ENCODE results near the gene TELO2.

Gene TELO2

GRCh38 chr16:1498899-1499676 is 5.9 kb downstream of the TELO2 start:
- no peak for DNase-seq (ENCODE audit: low read depth)

- no peak for DNase-seq (ENCODE audit: low read depth)
These were observed 6.8 kb downstream of the TELO2 start for GRCh38 chr16:1499756-1500464.

DNA sequence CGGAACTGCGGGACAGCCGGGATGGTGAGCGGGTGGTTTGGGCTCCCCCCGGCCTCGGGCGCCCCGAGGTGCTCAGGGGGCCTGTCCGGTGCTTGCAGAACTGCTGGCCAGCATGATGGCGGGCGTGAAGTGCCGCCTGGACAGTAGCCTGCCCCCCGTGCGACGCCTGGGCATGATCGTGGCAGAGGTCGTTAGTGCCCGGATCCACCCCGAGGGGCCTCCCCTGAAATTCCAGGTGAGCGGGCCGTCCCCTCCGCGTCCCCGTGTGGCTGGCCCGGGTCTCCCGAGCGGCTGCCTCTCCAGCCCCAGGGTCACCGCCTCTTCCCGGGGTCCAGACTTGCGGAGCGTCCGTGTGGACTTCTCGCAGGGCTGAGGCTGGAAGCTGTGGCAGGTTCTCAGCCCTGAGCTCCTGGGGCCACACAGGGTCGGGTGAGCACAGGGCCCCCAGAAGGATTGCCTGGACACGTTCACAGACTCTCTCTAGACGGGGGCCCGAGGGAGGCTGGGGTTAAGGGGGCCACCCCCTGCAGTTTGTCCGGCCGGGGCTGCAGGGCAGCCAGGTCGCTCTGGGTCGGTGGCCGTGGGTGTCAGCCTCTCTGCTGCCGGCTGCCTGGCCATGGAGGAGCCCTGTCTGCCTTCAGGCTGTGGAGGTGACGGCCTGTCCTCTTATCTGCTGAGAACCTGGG is 7.4 kb downstream of the TELO2 start:
- no peak for DNase-seq (ENCODE audit: low read depth)

- no peak for DNase-seq (ENCODE audit: low read depth)
These were observed 8.5 kb downstream of the TELO2 start for GRCh38 chr16:1501630-1502029.

DNA sequence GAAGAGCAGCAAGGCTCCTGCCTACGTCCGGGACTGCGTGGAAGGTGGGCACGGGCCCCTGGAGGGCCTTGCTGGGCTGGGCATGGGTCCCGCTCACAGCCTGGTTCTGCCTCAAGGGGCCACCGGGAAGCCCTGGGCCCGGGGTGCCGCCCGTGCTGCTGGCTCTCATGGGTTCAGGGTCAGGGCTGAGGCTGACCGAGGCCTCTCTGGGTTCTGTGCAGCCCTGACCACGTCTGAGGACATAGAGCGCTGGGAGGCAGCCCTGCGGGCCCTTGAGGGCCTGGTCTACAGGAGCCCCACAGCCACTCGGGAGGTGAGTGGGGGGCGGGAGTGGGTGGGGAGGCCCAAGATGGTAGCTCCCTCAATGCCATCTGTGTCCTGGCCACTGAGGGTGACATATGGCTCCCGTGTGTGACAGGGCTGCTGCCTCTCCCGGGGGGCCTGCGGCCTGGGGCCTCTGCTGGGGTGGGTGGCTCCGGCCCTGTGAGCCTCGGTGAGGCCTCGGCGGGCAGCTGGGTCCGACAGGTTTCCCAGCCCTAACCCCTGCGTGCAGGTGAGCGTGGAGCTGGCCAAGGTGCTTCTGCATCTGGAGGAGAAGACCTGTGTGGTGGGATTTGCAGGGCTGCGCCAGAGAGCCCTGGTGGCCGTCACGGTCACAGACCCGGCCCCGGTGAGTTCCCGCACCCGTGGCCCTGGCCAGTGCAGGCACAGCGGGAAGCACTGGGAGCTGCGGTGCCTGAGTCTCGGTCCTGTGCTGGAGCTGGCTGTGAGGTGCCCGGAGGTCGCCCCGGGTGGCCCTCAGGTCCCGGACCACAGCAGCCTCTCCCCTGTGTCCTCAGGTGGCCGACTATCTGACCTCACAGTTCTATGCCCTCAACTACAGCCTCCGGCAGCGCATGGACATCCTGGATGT is 9.2 kb downstream of the TELO2 start:
- DNase-seq (ENCODE audit: low read depth) = no peak

DNA sequence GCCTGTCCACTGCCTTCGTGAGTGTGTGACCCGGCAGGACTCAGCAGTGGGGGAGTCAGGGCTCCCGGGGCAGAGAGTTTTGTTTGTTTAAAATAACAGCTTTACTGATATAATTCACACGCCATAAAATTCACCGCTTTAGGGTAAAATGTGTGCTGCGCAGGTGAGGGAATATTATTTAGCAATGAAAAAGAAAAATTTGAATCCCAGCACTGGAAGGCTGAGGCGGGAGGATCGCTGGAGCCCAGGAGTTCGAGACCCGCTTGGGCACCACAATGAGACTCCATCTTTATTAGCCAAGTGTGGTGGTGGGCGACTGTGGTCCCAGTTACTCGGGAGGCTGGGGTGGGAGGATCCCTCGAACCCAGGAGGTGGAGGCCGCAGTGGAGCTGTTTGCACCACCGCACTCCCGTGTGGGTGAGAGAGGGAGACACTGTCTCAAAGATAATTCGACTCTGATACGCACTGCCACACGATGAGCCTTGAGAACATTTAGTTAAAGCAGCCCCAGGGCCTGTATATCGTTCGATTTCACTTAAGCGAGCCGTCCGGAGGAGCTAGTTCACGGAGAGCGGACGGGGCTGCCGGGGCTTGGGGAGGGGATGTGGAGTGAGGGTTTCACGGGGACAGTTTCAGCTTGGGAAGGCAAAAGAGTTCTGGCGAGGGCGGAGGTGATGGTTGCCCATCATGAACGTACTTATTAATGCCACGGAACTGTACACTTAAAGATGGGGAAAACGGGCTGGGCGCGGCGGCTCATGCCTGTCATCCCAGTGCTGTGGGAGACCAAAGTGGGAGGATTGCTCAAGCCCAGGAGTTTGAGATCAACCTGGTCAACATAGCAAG is 10.2 kb downstream of the TELO2 start:
- DNase-seq (ENCODE audit: low read depth) = no peak

DNA sequence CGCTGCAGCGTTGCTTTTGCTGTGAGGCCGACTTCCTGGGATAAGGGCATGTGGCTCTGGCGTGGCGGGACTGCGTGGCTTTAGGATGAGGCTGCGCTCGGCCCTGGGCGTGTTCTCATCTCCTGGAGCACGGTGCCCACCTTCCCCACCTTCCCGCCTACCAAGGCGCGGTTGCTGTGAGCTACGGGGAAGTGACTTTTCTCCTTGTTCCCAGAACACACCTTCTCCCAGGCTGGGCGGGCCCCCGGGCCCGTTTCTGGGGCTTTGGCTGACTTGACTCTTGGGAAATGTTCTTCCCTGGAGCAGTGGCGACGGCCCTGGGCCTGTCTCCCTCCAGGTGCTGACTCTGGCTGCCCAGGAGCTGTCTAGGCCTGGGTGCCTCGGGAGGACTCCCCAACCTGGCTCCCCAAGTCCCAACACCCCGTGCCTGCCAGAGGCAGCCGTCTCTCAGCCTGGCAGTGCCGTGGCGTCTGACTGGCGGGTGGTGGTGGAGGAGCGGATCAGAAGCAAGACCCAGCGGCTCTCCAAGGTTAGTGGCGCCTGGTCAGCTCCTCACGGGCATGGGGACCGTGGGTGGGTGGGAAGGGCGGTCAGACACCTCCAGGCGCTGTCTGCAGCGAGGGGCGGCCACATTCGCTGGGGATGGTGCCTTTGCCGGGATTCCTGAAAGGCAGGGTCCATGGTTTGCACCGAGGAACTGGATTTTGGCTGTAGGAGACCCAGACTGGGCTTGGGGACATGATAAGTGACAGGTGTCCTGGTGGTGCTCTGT is 12.1 kb downstream of the TELO2 start:
- DNase-seq (ENCODE audit: low read depth) = no peak

DNA sequence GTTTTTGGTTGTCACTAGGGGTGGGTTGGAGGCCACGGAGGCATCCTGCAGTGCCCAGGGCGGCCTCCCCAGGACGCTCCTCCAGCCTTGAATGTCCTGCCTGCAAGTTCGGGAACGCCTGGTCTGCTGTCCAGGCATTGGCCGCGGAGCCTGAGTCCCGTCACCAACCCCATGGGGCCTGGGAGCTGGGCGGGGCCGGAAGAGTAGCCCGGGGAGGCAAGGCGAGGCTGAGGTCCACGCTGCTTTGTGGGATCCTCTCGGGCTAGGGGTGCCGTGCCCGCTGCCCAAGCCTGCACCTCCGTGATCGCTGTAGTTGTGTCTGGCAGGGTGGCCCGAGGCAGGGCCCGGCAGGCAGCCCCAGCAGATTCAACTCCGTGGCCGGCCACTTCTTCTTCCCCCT is 12.8 kb downstream of the TELO2 start:
- DNase-seq (ENCODE audit: low read depth) = no peak

DNA sequence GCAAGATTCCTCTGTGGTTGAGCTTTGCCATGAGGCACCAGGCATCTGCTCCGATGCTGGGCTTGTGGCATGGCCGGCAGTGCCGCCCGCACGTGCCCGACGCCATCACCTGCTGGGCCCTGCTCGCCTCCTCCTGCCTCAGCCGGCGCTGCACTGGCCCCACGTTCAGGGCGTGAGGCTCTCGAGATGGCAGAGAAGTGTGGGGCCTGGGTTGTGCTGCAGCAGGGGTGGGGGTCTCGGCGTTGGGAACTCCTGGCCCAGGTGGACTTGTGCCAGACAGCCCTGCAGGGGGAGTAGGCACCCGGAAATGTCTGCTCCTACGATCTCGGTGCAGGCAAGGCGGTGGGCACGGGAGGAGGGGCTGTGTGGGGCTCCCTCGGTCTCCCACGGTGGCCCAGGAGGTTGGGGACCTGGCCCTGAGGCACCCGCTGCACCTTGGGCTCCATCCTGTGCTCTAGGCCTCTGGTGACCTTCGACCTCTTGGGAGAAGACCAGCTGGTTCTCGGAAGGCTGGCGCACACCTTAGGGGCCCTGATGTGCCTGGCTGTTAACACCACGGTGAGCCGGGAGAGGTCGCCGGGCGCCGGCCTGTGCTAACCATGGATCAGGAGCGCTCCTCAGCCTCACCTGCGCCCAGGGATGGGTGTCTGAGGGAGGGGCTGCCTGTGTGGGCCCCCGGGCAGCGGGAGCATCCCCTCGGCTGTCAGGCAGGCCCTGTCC is 13.5 kb downstream of the TELO2 start:
- DNase-seq (ENCODE audit: low read depth) = no peak

DNA sequence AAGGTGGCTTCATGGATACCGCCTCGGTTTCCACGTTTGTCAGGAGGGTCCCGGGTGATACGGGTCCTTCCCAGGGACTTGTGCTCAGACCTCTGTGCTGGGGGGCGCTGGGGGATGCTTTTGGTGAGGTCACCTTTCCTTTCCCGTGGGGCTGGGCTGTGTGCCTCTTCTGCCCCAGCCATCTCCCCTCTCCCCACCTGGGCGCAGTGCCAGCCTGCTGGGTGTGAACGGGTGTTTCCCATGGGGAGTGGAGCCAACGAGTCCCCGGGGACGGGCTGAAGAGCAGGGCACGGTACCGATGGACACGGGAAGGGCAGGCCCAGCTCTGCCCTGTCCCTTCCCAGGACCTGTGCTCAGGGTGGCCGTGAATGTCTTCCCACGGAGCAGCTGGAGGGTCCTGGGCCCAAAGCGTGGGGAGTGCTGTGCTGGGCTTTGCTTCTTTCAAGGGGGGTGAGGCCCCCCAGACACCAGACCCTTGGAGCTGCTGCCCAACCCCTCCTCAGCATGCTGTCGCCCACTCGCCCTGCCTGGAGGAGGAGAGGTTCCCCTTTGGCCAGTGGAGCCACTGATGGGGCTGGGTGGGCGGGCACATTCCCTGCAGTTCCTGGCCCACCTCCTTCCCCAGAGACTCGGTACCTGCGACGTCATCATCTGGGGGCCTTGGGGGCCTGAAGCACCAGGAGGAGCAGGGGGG is 15.5 kb downstream of the TELO2 start:
- no peak for DNase-seq (ENCODE audit: low read depth)

DNA sequence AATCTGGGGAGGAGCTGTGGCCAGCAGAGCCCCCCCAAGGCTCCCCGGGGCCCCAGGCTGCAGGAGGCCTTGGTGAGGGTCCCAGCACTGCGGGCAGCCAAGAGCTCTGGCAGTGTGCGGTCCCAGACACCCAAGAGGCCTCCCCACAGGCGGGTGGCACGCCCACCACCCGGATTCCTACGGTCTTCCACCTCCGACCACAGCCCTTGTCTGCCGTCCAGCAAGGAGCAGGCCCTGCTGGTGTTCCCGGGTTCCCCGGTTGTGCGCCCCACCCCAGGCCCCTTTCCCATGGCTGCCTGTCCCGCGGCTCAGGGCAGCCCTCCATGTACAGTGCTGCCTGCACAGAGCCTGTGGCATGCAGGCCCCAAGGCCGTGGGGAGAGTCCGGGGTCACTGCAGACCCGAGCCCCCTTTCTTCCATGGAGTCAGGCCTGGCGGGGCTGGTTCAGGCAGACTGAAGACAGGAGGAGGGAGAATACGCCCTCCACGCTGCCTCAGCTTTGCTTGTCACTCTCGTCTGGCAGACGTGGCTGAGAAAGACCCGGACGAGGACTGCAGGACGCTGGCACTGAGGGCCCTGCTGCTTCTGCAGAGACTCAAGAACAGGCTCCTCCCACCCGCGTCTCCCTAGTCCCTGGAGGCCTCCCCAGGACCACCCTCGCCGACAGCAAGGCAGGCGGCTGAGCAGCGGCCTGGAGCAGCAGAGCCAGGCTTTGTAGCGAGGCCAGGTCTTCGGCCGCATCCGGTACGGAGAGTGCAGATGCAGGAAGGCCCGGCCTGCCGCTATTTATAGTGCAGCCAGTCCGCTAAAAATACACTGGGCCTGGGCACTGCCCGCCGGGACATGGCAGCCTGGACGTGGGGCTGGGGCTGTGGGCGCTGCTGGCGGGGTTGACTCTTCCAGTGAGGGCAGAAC is 16.4 kb downstream of the TELO2 start:
- no peak for DNase-seq (ENCODE audit: low read depth)

- DNase-seq (ENCODE audit: low read depth) = no peak
These were observed 17.1 kb downstream of the TELO2 start for GRCh38 chr16:1510272-1510671.

- no peak for DNase-seq (ENCODE audit: low read depth)
These were observed 17.8 kb downstream of the TELO2 start for GRCh38 chr16:1510941-1511351.

DNA sequence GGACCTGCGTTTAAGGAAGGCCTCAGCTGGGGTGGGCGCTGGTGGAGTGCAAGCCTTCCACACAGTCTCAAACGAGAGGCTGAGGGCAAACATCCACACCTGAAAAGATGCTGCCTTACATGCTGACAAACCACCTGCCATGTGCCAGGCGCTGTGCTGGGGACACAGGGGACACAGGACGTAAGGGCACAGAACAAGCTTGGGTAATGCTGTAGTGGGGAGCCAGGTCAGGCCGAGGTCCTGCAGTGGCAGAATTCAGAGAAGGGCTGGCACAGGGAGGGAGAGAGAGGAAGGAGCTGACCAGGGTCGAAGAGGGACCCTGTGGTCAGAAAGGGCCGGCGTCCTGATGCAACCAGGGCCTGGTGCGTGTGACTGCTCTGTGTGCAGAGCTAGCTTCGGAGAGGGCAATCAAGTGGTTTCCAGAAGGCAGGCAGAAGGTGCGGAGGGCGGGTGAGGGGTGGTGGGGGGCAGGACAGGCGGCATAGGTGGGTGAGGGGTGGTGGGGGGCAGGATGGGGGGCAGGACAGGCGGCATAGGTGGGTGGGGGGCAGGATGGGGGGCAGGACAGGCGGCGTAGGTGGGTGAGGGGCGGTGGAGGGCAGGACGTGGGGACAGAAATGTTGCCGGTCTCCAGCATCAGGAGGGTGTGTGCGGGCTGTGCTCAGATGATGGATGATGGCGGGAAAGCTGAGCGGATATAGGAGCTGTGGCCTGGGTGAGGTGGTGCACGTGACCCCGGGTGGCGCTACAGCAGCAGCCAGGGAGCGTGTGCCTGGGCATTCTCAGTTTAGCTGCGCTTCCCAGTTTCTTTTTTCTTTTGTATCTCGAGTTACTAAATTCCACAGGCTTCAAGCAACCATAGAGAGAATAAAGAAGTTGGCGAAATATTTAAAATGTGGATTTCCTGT is 18.8 kb downstream of the TELO2 start:
- DNase-seq (ENCODE audit: low read depth) = no peak

- no peak for DNase-seq (ENCODE audit: low read depth)
These were observed 19.6 kb downstream of the TELO2 start for GRCh38 chr16:1512774-1513173.

DNA sequence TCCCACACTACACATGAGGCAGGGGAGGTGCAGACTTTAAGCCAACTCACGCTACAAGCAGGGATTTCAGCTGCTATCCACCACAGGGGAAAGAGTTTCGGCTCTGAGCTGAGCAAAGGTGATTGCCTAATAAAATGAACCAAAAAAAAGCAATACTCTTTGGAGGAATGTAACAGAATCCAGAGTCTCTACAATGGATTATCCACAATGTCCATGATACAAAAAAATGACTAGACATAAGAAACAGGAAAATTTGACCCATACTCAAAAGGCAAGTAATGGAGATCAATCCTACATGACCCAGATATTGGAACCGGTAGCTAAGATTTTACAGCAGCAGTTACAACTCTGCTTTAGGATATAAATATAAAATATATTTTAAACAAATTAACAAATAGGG is 21.3 kb downstream of the TELO2 start:
- DNase-seq (ENCODE audit: low read depth) = no peak

- no peak for DNase-seq (ENCODE audit: low read depth)
These were observed 25.5 kb downstream of the TELO2 start for GRCh38 chr16:1518626-1519135.
